Cortex of kidney (tissue), 1 donor: ENCODE measurements around the gene FECH.
"Not testable (repeated sequence)": the region's sequence is repeated elsewhere in the genome, so short reads cannot be mapped to it uniquely, and the experiment has no call there.

ENCODE experiments used
- DNase-seq: peaks from one replicate; lab custom pipeline; 2025; lab: John Stamatoyannopoulos, UW

Gene FECH

GRCh38 chr18:57533006-57533867, 53.3 kb downstream of the FECH start:
- DNase-seq = no peak

- DNase-seq = no peak
These were observed 57.4 kb downstream of the FECH start for GRCh38 chr18:57529151-57529550.

GRCh38 chr18:57527556-57528229, 58.8 kb downstream of the FECH start:
- DNase-seq = no peak

- DNase-seq = no peak
These were observed 63.1 kb downstream of the FECH start for GRCh38 chr18:57523171-57523956.

GRCh38 chr18:57522348-57522747, 64.2 kb downstream of the FECH start:
- DNase-seq = not testable (repeated sequence)

- DNase-seq = no peak
These were observed 66.7 kb downstream of the FECH start for GRCh38 chr18:57519668-57520424.

- no peak for DNase-seq
These were observed 68.0 kb downstream of the FECH start for GRCh38 chr18:57518533-57518932.

- no peak for DNase-seq
These were observed 70.4 kb downstream of the FECH start for GRCh38 chr18:57516056-57516455.

- DNase-seq = no peak
These were observed 81.3 kb downstream of the FECH start for GRCh38 chr18:57505231-57505630.

GRCh38 chr18:57502624-57503023, 83.9 kb downstream of the FECH start:
- no peak for DNase-seq

GRCh38 chr18:57498682-57499256, 87.7 kb downstream of the FECH start:
- DNase-seq = no peak
